Bone marrow (tissue), 2 donors: ENCODE results near the gene SAMD4B.
A peak's percentile ranks its signal among the peaks of the same experiment; 100 is the strongest.
"Not testable (repeated sequence)": the region's sequence is repeated elsewhere in the genome, so short reads cannot be mapped to it uniquely, and the experiment has no call there.

Source experiments
- DNase-seq, 2 donors: peaks; one replicate each; lab custom pipeline; 2025; lab: John Stamatoyannopoulos, UW

SAMD4B gene, protein sequence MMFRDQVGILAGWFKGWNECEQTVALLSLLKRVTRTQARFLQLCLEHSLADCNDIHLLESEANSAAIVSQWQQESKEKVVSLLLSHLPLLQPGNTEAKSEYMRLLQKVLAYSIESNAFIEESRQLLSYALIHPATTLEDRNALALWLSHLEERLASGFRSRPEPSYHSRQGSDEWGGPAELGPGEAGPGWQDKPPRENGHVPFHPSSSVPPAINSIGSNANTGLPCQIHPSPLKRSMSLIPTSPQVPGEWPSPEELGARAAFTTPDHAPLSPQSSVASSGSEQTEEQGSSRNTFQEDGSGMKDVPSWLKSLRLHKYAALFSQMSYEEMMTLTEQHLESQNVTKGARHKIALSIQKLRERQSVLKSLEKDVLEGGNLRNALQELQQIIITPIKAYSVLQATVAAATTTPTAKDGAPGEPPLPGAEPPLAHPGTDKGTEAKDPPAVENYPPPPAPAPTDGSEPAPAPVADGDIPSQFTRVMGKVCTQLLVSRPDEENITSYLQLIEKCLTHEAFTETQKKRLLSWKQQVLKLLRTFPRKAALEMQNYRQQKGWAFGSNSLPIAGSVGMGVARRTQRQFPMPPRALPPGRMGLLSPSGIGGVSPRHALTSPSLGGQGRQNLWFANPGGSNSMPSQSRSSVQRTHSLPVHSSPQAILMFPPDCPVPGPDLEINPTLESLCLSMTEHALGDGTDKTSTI

DNA sequence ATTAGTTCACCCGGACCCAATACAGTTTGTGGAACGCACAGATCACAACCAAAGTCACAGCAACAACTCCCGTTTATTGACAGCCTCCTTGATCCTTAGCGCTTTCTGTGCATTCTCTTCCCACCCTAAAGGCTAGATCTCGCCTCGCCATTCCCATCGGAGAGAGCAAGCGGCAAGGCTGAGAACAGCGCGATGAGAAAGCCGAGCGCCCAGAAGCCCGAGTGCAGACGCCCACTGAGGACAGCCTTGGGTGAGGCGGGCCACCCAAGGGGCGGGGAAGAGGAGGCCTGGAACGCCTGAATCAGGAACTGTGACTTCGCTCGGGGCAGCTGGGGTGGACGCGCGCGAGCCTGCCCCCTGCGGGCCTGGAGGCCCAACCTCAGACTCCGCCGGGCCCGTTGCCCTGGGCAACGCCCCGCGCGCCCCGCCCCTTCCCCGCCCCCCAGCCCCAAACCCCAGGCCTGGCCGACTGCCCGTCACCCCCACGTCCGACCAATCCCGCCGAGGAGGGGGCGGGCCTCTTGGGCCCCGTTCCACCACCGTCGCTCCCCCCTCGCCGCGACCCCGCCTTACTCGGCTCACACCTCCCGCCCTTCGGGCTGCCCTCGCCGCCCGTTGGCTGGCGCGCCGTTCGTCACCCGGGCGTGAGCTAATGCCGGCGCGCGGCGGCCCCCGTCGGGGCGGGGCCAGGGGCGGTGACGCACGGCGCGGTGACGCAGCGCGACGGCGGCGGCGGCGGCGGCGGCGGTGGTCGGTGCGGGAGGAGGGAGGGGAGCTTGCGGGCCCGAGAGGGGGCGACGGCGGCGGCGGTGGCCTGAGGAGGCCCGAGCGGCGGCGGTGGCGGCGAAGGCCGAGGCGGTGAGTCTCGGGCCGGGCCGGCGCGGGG is at the start of gene SAMD4B:
TSS of gene SAMD4B (plus strand) at position 703 of the 886 bp plus-strand sequence. CDS start 14,473 bp downstream, outside the sequence.
- DNase-seq: peak; percentile 94 to 99

DNA sequence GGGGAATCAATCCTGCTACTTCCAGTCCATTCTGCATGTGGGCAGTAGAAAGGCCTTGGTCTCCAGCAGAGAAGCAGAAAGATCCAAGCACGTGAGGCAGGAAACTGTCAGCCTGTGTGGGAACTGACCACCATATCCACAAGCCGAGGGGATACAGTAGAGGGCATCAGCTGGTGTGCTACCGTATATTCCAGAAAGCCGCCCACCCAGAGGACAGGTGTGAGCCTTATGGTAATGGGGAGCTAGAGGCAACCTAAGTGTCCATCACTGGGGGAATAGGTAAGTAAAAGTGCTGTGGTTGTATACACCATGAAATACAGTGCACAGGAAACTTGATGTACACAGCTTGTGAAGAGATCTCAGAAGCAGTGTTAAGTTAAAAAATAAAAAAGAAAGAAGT is 48.8 kb upstream of the SAMD4B start:
- no peak for DNase-seq

DNA sequence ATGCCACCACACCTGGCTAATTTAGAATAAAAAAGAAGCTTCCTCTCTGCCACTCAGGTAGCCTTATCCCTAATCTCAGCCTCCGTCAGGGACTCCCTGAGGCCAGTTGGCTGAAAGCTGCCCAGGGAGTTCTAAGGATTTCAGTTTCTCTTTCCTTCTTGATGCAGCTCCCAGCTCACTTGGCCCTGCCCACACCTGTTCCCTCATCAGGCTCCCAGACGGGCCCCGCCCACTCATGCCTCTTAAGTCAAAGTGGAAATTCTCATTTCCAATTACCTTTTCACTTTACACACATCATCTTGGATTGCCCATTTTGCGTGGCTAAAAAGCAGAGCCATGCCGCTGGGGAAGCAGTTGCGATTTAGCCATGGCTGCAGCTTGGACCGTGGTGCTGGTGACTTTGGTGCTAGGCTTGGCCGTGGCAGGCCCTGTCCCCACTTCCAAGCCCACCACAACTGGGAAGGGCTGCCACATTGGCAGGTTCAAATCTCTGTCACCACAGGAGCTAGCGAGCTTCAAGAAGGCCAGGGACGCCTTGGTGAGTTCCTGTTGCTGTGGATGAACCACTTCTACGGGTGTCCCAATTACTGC is 46.1 kb upstream of the SAMD4B start, which contains the start of gene IFNL1:
TSS of gene IFNL1 (plus strand) at position 353 of the 591 bp plus-strand sequence. CDS start at position 368, 15 bp downstream.
- DNase-seq: no peak

DNA sequence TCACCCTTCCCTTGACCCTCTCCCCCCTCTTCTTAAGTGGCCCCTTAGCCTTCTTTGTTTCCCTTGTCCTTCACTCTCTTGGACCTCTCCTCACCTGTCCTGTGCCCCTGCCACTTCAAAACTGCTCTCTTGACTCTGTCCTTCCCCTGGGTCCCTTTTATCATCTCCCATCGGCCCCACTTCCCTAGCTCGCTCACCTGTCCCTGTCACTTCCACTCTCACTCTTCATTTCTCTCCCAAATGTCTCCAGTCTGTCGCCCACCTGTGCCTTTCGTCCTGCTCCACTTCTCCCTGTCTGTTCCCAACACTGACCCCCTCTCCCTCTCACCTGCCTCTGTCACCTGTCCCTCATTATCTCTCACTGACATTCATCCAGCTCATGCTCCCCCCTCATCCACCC is 45.3 kb upstream of the SAMD4B start:
- no peak for DNase-seq

DNA sequence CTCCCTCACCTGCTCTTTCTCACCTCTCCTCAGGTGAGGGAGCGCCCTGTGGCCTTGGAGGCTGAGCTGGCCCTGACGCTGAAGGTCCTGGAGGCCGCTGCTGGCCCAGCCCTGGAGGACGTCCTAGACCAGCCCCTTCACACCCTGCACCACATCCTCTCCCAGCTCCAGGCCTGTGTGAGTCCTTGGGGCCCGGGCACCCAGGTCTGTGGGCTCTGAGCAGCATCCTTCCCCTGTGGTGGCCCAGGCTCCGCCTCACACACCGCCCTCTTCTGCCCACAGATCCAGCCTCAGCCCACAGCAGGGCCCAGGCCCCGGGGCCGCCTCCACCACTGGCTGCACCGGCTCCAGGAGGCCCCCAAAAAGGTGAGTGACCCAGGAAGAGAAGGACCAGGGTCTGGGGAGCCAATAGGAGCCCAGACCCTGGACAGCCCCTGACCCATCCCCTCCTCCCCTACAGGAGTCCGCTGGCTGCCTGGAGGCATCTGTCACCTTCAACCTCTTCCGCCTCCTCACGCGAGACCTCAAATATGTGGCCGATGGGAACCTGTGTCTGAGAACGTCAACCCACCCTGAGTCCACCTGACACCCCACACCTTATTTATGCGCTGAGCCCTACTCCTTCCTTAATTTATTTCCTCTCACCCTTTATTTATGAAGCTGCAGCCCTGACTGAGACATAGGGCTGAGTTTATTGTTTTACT is 44.1 kb upstream of the SAMD4B start:
- DNase-seq: no peak

DNA sequence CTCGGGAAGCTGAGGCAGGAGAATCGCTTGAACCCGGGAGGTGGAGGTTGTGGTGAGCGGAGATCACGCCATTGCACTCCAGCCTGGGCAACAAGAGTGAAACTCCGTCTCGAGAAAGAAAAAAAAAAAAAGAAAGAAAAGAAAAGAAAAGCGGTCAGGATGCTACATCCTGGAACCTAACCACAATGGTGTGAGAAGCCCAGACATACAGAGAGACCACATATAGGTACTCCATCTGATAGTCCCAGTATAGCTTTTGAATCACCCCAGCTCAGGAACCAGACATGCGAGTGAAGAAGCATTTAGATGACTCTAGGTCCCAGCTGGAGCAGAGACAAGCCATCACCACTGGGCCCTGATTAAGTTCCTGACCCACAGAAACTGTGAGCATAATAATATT is 42.8 kb upstream of the SAMD4B start:
- DNase-seq: no peak

DNA sequence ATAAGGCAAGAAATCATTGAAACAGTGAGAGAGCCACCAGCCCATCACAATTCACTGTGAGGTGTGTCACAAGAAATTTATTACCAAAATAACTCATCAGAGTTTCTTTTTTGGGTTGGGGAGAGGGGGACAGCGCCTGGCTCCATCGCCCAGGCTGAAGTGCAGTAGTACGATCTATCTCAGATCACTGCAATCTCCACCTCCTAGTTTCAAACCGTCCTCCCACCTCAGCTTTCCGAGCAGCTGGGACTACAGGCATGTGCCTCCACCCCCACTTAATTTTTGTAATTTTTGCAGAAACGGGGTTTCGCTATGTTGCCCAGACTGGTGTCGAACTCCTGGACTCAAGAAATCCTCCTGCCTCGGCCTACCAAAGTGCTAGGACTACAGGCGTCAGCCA is 42.4 kb upstream of the SAMD4B start:
- DNase-seq: no peak

DNA sequence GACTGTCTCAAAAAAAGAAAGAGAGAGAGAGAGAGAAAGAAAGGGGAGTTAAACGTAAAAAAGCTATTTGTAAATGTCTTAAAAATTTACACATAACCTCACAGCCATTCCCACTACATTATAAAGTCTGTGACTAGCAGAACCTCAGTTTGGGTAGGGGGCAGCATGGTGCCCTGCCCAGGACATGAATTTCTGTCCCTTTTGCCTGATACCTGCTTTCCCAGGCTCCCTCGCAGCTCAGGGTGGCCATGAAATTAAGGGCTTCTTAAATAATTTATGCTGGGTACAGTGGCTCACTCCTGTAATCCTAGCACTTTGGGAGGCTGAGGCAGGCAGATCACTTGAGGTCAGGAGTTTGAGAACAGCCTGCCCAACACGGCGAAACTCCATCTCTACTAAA is 41.2 kb upstream of the SAMD4B start:
- no peak for DNase-seq

DNA sequence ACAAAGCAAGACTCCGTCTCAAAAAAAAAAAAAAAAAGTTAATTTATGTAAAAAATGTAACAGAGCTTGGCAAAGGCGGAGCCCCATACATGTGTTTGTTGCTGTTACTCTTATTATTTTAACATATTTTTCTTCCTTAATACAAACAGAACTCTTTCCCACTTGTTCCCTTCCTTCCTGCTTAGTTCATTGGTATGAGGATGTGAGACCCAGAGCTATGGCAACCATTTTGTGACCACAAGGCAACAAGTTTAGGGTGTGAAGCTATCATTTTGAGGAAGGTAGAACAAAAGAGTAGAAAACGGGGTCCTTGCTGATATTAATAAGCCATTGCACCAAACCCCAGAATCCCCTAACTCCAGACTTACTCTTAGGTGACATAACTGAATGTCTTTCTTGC is 40.7 kb upstream of the SAMD4B start:
- no peak for DNase-seq

DNA sequence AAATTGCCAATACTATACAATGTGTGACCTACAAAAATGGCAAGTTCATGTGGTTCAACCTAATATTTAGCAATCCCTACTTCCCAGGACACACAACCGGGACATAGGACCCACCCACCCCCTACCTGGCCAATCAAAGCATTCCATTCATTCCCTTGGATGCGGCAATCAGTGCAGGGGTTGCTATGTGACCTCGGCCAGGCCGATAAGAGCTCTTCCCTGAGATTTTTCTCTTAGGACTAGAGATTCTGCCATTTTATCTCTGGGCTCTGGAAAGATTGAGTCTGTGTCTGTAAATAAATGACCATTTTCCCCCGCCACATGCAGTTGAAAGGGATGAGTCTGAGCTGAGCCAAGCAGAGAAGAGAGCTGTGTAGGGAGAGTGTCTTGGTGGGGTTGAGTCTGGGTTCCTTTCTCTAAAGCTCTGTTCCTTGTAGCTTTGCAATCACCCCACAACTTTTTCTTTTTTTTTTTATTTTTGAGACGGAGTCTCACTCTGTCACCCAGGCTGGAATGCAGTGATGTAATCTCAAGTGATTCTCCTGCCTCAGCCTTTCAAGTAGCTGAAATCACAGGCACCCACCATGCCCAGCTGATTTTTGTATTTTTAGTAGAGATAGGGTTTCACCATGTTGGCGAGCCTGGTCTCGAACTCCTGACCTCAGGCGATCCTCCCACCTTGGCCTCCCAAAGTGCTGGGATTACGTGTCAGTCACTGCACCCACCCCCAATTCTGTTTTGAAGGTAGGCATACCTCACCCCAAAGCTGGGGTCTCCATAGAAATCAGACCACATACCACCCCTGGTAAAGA is 38.6 kb upstream of the SAMD4B start:
- no peak for DNase-seq

DNA sequence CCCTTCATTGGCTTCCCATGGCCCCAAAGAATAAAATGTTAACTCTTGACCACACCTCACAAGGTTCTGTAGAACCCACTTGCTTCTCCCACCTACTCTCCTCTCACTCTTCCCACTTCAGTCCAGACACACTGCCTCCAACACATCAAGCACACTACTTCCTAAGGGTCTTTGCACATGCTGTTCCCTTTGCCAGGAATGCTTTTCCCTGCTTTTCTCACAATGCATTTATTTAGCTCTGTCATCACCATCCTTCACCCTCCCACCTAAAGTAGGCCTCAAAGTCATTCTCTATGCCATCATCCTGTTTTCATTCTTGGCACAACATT is 38.1 kb upstream of the SAMD4B start:
- DNase-seq: no peak

DNA sequence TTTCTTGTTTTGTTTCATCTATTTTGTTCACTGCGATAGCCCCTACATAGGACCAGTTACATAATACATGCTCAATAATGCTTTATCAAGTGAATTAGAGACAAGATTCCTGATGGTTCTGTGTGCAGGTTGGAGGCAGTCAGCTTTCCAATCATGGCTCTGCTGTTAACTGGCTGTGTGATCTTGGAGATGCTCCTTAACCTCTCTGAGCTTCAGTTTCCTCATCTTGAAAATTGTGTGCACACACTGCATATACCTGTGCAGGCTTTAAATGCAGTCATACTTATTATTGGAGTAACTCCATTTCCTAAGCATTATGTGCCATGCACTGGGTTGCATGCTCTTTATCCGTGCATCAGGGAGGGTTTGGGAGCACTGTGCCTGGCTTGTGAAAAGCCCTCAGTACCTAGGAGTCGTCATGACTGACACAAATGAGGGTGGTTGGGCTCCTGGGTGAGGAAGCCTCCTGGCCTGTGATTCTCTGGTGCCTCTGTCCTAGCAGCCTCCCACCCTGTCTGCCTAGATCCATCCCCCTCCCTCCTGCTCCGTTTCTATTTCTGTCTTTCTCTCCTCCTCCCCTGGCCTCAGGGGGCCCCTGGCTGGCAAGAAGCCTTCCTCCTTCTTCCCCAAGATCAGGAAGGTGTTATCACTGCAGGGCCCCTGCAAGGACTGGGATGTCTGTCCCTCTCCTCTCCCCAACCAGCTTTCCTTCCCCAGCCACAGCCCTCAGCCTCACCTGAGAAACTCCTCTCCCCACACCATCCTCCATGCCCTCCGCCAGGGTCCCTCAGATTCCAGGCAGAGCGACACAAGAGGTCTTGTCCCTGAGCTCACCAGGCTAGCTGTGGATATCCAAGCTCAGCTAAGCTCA is 37.3 kb upstream of the SAMD4B start:
- DNase-seq: no peak

DNA sequence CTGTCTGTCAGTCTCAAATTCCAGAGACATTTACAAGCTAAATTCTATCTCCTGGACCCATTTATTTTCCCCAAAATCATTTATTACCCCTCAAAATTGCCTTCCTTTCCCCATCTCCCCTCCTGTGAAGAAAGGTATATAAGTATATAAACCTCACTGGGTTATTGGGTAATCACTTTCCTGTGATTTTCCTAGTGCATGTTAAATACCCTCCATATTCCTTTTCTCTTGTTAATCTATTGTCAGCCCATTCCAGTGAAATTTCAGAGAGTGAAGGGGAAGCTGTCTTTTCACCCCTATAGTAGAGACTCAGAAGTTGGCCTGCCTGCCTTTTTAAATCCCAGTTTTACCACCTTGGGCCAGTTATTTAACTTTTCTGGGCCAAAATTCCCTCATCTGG is 36.1 kb upstream of the SAMD4B start:
- no peak for DNase-seq

DNA sequence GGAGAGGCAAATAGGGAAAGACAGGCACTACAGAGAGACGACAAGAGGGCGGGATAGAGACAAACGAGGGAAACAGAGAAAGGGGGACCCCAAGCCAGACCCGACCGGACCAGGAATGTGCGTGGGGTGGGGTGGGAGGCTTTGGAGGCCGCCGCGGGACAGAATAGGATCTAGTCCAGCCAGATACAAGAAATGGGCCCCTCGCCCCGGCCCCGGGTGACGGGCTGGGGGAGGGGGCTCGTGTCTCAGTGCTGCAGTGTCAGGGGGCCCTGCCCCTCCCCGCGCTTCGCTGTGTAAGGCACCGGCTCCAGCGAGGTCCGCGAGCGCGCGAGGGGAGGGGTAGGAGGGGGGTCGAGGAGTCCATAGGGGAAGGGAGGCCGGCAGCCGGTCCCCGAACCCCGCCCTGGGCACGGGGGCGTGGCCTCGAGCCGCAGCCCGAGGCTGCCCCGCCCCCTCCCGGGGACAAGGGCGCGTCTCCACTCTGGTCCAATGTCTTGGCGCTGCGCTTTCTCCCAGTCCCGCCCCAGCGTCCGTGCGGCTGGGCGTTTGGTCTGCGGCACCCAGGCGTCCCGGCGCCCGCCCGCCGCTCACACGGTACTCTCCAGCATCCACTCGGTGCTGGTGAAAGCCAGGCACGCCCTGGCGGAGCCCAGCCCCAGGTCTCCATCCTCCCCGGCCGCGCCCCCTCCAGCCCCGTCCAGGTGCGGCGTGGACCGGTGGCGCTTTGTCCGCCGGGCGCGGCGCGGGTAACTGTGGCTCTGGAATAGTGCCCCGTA is 35.0 kb upstream of the SAMD4B start:
- no peak for DNase-seq

DNA sequence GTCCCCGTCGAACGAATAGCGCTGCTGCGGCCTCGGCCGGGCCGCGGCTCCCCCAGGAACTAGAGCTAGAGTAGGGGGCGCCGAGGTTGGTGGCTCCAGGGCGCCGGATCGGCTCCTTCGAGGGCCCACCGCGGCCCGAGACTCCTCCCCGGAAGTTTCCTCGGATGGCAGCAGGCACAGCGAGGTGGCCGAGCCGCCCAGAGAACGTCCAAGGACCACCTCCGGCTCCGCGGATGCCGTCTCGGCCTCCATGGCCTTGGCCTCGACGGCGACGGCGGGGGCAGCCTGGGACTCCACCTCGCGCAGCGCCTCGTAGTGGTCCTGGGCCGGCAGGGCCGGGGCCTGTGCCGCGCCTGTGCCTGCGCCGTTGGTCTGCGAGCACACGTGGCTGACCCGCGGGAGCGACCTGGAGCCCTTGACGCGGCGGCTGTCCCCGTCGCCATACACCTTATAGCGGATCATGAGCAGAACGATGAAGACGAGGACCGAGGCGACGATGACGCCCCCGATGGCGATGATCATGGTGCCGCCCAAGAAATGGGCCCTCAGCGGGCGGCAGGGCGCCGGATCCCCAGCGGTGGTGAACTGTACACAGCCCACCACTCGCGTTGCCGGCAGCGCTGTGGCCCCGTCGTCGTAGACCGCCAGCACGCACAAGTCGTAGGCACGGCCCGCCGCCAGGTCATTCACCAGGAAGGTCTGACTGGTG is 34.2 kb upstream of the SAMD4B start:
- no peak for DNase-seq

DNA sequence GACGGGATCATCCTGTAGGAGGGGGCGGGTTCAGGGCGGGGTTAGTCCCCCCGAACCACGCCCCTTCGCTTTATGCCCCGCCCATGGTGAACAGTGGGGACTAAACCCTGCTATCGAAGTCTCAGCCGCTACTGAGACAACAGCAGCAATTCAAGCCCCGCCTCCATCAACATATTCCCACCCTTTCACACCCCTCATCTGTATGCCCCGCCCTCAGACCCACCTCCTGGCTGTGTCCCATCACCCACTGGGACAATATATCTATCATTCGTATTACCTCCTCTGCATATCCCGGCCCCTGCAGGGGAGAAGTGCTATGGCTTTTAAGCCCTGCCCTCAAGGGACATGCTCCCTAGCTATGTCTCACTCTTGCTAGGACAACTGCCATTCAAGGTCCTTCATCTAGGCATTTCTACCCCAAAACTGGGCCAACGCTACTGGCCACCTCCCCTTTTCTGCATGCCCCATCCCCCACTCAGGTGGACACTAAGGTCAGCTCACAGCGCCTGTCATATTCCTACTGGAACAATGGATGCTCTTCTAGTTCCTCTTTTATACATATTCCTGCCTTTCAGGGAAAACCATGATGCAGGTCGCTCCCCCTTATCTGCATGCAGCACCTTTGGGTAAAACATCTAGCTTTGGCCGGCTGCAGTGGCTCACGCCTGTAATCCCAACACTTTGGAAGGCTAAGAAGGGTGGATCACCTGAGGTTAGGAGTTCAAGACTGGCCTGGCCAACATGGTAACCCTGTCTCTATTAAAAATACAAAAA is 33.5 kb upstream of the SAMD4B start:
- no peak for DNase-seq

DNA sequence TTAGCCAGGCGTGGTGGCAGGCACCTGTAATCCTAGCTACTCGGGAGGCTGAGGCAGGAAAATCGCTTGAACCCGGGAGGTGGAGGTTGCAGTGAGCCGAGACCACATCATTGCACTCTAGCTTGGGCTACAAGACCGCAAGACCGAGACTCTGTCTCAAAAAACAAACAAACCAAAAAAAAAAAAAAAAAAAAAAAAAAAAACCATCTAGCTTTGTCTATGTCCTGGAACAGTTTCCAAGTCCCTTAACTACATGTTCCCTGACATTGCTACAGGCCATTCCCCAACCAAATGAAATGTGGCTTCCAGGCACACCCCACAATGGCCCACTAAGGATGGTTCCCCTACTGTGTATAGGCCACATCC is 32.9 kb upstream of the SAMD4B start:
- DNase-seq: not testable (repeated sequence)
